K562 (cell line): ENCODE results near the gene C2orf69. TPM values are rescaled to one million over a fixed set of nuclear protein-coding genes. Genes with fewer than 3 reads are reported as not detected.

Experiments
- BRF1 ChIP-seq: IDR thresholded peaks from 3 replicates; pipeline ENCODE4 v1.6.1; 2011; ENCODE audit warnings: borderline replicate concordance, mild to moderate bottlenecking; ENCODE audit not compliant: insufficient read length; ENCODE audit errors: extremely low read depth
- HDAC2 ChIP-seq: fragments of 450-650 bp; IDR thresholded peaks from 2 replicates; pipeline ENCODE4 v1.6.1; 2016; ENCODE audit warnings: mild to moderate bottlenecking
- KAT7 ChIP-seq: sonication (generic); formaldehyde crosslinking; IDR thresholded peaks from 2 replicates; pipeline ENCODE4 v1.8.0; 2022; ENCODE audit warnings: missing genetic modification reagents, mild to moderate bottlenecking, borderline replicate concordance
- MED1 ChIP-seq: sonication (generic); formaldehyde crosslinking; IDR thresholded peaks from 2 replicates; pipeline ENCODE4 v1.8.1; 2023; ENCODE audit warnings: missing genetic modification reagents, borderline replicate concordance
- MIER1 ChIP-seq: fragments of 450-650 bp; IDR thresholded peaks from 2 replicates; pipeline ENCODE4 v1.6.1; 2016; ENCODE audit warnings: antibody characterized with exemption, mild to moderate bottlenecking, low read depth
- NCOA1 ChIP-seq: fragments of 450-650 bp; IDR thresholded peaks from 2 replicates; pipeline ENCODE4 v1.6.1; 2016; ENCODE audit warnings: low read depth
- PCBP2 ChIP-seq: fragments of 200-400 bp; formaldehyde crosslinking; IDR thresholded peaks from 2 replicates; pipeline ENCODE4 v1.6.1; 2018; ENCODE audit warnings: low read length, low read depth, mild to moderate bottlenecking, moderate library complexity; ENCODE audit not compliant: poor library complexity, severe bottlenecking
- RNF2 ChIP-seq: sonication (generic); IDR thresholded peaks from 2 replicates; pipeline ENCODE4 v1.6.1; 2016
- SMARCA4 ChIP-seq: fragments of 450-650 bp; IDR thresholded peaks from 2 replicates; pipeline ENCODE4 v1.6.1; 2016
- SOX6 ChIP-seq: fragments of 450-650 bp; IDR thresholded peaks from 2 replicates; pipeline ENCODE4 v1.6.1; 2014; ENCODE audit warnings: mild to moderate bottlenecking
- STAG1 ChIP-seq: sonication (generic); formaldehyde crosslinking; IDR thresholded peaks from 2 replicates; pipeline ENCODE4 v1.5.0; 2020; ENCODE audit warnings: missing genetic modification reagents, borderline replicate concordance
- TAL1 ChIP-seq: fragments of 450-650 bp; IDR thresholded peaks from 2 replicates; pipeline ENCODE4 v1.6.1; 2016; ENCODE audit warnings: mild to moderate bottlenecking
- TGIF2 ChIP-seq: sonication (generic); formaldehyde crosslinking; IDR thresholded peaks from 2 replicates; pipeline ENCODE4 v1.8.1; 2022; ENCODE audit warnings: mild to moderate bottlenecking, missing genetic modification reagents, moderate library complexity
- ZNF23 ChIP-seq: fragments of 250-450 bp; sonication (Bioruptor Pico); IDR thresholded peaks from 2 replicates; pipeline ENCODE4 v1.4.0; 2020; ENCODE audit warnings: mild to moderate bottlenecking
- ZNF695 ChIP-seq: fragments of 450-650 bp; formaldehyde crosslinking; IDR thresholded peaks from 2 replicates; pipeline ENCODE4 v1.4.0; 2020; ENCODE audit warnings: mild to moderate bottlenecking, moderate library complexity
- polyA plus RNA-seq, 8 experiments: library from polyadenylated mRNA; depleted of rRNA in 4 of 8; stranded (reverse) in 5 of 8; unstranded in 3 of 8; fragments of >200 nt; fragmentation: Nextera tagmentation in 2 of 8; fragmentation: Illumina TruSeq in 1 of 8; extraction: Ambion mirVana in 2 of 8; extraction: Trizol in 1 of 8; gene quantifications; 2 replicates each; pipeline versions ENCODE4 v1.2.1 to v1.2.3, GENCODE V29; 2011 to 2014; ENCODE audit warnings: inconsistent platforms in 1 of 8, missing spikeins in 1 of 8
- total RNA-seq, 7 experiments: library from RNA; depleted of rRNA in 6 of 7; stranded (reverse); fragments of >200 nt in 6 of 7; fragmentation: Illumina TruSeq in 2 of 7; extraction: Trizol in 2 of 7; gene quantifications; 2 replicates each; pipeline versions ENCODE4 v1.2.1 to v1.2.3, GENCODE V29; 2011 to 2021; ENCODE audit warnings: low replicate concordance in 1 of 7
- TF ChIP-seq, protein P1 (sequence below): IDR thresholded peaks from 3 replicates; pipeline ENCODE4 v1.6.1; 2011; ENCODE audit warnings: borderline replicate concordance, mild to moderate bottlenecking, moderate library complexity; ENCODE audit not compliant: insufficient read length; ENCODE audit errors: extremely low read depth
- TF ChIP-seq, protein P2 (sequence below): sonication (generic); formaldehyde crosslinking; IDR thresholded peaks from 2 replicates; pipeline ENCODE4 v1.8.0; 2022; ENCODE audit warnings: mild to moderate bottlenecking, missing genetic modification reagents, borderline replicate concordance
- TF ChIP-seq, protein P3 (sequence below): sonication (generic); formaldehyde crosslinking; IDR thresholded peaks from 2 replicates; pipeline ENCODE4 v1.8.0; 2022; ENCODE audit warnings: mild to moderate bottlenecking, low read depth, missing genetic modification reagents
- TF ChIP-seq, protein P4 (sequence below): IDR thresholded peaks from 3 replicates; pipeline ENCODE4 v1.6.1; 2011; ENCODE audit warnings: borderline replicate concordance, mild to moderate bottlenecking; ENCODE audit not compliant: insufficient read length, insufficient read depth

Gene C2orf69
- total and polyA plus RNA-seq, 9 of the 15 experiments (the other 6 are each of a cell fraction or from before 2014, with no cell fraction given) = 3.4 to 9.8 (median 5.7) TPM

DNA sequence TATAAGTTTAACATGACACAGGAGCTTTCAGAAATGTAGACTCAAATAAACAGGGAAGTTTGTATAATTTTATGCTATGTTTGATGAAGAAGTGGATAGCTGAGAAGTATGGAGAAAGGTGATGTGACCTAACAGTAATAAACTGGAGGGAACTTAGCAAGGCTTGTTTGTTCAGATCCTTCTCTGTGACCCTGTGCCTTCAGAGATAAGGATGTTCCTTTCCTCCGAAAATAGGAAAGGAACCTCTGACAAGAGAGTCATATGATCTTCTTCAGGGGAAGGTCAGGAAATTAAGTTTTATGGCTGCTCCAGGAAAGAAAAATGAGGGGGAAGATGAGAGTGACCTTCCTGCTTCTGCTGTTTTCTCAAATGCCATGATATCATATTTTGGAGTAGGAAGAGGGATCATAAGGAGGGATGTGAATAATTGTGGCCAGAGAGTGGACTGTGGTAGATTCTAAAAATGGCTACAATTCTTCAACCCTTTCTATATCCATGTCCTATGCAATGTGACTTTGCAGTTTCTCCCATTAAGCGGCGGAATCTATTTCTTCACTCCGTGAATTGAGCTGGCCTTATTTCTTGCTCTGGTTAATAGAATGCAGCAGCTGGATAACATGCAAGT is 8.5 kb upstream of the C2orf69 start (continued):
- TF ChIP-seq PCBP2 (no peak), SOX6 (peak; percentile 32; the same call in 1 of the 2 replicates), HDAC2 (no peak), ZNF23 (no peak), RNF2 (no peak), MIER1 (no peak), ZNF695 (CRISPR knock-in tag) (no peak), STAG1 (CRISPR knock-in tag) (no peak), NCOA1 (no peak), KAT7 (CRISPR knock-in tag) (no peak), MED1 (no peak), TGIF2 (CRISPR knock-in tag) (no peak), SMARCA4 (peak; percentile 40; the same call in 1 of the 2 replicates), TAL1 (peak; percentile 73), BRF1 (no peak)
- TF ChIP-seq, protein P1, sequence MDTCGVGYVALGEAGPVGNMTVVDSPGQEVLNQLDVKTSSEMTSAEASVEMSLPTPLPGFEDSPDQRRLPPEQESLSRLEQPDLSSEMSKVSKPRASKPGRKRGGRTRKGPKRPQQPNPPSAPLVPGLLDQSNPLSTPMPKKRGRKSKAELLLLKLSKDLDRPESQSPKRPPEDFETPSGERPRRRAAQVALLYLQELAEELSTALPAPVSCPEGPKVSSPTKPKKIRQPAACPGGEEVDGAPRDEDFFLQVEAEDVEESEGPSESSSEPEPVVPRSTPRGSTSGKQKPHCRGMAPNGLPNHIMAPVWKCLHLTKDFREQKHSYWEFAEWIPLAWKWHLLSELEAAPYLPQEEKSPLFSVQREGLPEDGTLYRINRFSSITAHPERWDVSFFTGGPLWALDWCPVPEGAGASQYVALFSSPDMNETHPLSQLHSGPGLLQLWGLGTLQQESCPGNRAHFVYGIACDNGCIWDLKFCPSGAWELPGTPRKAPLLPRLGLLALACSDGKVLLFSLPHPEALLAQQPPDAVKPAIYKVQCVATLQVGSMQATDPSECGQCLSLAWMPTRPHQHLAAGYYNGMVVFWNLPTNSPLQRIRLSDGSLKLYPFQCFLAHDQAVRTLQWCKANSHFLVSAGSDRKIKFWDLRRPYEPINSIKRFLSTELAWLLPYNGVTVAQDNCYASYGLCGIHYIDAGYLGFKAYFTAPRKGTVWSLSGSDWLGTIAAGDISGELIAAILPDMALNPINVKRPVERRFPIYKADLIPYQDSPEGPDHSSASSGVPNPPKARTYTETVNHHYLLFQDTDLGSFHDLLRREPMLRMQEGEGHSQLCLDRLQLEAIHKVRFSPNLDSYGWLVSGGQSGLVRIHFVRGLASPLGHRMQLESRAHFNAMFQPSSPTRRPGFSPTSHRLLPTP = no peak
- TF ChIP-seq, protein P2, sequence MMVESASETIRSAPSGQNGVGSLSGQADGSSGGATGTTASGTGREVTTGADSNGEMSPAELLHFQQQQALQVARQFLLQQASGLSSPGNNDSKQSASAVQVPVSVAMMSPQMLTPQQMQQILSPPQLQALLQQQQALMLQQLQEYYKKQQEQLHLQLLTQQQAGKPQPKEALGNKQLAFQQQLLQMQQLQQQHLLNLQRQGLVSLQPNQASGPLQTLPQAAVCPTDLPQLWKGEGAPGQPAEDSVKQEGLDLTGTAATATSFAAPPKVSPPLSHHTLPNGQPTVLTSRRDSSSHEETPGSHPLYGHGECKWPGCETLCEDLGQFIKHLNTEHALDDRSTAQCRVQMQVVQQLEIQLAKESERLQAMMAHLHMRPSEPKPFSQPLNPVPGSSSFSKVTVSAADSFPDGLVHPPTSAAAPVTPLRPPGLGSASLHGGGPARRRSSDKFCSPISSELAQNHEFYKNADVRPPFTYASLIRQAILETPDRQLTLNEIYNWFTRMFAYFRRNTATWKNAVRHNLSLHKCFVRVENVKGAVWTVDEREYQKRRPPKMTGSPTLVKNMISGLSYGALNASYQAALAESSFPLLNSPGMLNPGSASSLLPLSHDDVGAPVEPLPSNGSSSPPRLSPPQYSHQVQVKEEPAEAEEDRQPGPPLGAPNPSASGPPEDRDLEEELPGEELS = no peak
- TF ChIP-seq, protein P3, sequence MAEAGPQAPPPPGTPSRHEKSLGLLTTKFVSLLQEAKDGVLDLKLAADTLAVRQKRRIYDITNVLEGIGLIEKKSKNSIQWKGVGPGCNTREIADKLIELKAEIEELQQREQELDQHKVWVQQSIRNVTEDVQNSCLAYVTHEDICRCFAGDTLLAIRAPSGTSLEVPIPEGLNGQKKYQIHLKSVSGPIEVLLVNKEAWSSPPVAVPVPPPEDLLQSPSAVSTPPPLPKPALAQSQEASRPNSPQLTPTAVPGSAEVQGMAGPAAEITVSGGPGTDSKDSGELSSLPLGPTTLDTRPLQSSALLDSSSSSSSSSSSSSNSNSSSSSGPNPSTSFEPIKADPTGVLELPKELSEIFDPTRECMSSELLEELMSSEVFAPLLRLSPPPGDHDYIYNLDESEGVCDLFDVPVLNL (CRISPR knock-in tag) = no peak
- TF ChIP-seq, protein P4, sequence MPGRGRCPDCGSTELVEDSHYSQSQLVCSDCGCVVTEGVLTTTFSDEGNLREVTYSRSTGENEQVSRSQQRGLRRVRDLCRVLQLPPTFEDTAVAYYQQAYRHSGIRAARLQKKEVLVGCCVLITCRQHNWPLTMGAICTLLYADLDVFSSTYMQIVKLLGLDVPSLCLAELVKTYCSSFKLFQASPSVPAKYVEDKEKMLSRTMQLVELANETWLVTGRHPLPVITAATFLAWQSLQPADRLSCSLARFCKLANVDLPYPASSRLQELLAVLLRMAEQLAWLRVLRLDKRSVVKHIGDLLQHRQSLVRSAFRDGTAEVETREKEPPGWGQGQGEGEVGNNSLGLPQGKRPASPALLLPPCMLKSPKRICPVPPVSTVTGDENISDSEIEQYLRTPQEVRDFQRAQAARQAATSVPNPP = no peak
